Loucy (cell line): ENCODE measurements around the gene UGT2A3.

ENCODE experiments used
- H2AFZ ChIP-seq: fragments of 200-600 bp; sonication (generic); 2 replicates; pipeline ENCODE4 v1.6.0; 2016; ENCODE audit warnings: antibody characterized with exemption, mild to moderate bottlenecking, low read length, moderate library complexity
- H3F3A ChIP-seq: fragments of 200-600 bp; 2 replicates; pipeline ENCODE4 v1.6.0; 2016; ENCODE audit warnings: antibody characterized with exemption, low read depth, mild to moderate bottlenecking
- H3K27me3 ChIP-seq: fragments of 200-600 bp; sonication (generic); 2 replicates; pipeline ENCODE4 v1.6.1; 2014; ENCODE audit warnings: low read length, mild to moderate bottlenecking; ENCODE audit not compliant: insufficient read depth, poor library complexity, severe bottlenecking
- H3K36me3 ChIP-seq: fragments of 200-600 bp; sonication (generic); 2 replicates; pipeline ENCODE4 v1.6.1; 2016; ENCODE audit warnings: low read length; ENCODE audit not compliant: insufficient read depth
- H3K4me1 ChIP-seq: fragments of 200-600 bp; sonication (generic); 2 replicates; pipeline ENCODE4 v1.5.1; 2014; ENCODE audit warnings: low read length, mild to moderate bottlenecking; ENCODE audit not compliant: insufficient read depth, poor library complexity, severe bottlenecking
- H3K4me2 ChIP-seq: fragments of 200-600 bp; sonication (generic); 2 replicates; pipeline ENCODE4 v1.6.0; 2014; ENCODE audit warnings: antibody characterized with exemption, low read length, low read depth, mild to moderate bottlenecking; ENCODE audit not compliant: poor library complexity, severe bottlenecking
- H3K4me3 ChIP-seq: fragments of 200-600 bp; sonication (generic); 2 replicates; pipeline ENCODE4 v1.5.1; 2014; ENCODE audit warnings: low read length, mild to moderate bottlenecking, mixed read lengths; ENCODE audit not compliant: poor library complexity, severe bottlenecking
- H3K79me2 ChIP-seq: fragments of 200-600 bp; sonication (generic); 2 replicates; pipeline ENCODE4 v1.6.1; 2014; ENCODE audit warnings: low read length; ENCODE audit not compliant: insufficient read depth
- H3K9ac ChIP-seq: fragments of 200-600 bp; sonication (generic); 2 replicates; pipeline ENCODE4 v1.6.0; 2014; ENCODE audit warnings: mild to moderate bottlenecking, low read depth, low read length, moderate library complexity; ENCODE audit not compliant: poor library complexity, severe bottlenecking
- H3K9me2 ChIP-seq: fragments of 200-600 bp; sonication (generic); replicated peaks from 2 replicates; pipeline ENCODE4 v1.6.1; 2016; ENCODE audit warnings: low read depth, low read length, mixed read lengths
- H3K9me3 ChIP-seq: fragments of 200-600 bp; sonication (generic); 2 replicates; pipeline ENCODE4 v1.6.1; 2014; ENCODE audit warnings: mild to moderate bottlenecking, antibody characterized with exemption, low read length, low read depth; ENCODE audit not compliant: insufficient read depth
- H4K20me1 ChIP-seq: fragments of 200-600 bp; sonication (generic); 2 replicates; pipeline ENCODE4 v1.6.0; 2014; ENCODE audit warnings: antibody characterized with exemption, low read length, mild to moderate bottlenecking; ENCODE audit not compliant: insufficient read depth, poor library complexity, severe bottlenecking
- CTCF ChIP-seq: fragments of 200-600 bp; sonication (generic); conservative IDR thresholded peaks from 2 replicates; pipeline ENCODE4 v1.5.1; 2014; ENCODE audit warnings: mild to moderate bottlenecking, antibody characterized with exemption, low read length
- EZH2phosphoT487 ChIP-seq: fragments of 200-600 bp; IDR thresholded peaks from 2 replicates; pipeline ENCODE4 v1.6.1; 2018; ENCODE audit warnings: antibody characterized with exemption, mild to moderate bottlenecking, moderate library complexity, borderline replicate concordance

The UGT2A3 gene

GRCh38 chr4:68950033-68950432 is 1.6 kb downstream of the UGT2A3 start:
- Histone ChIP-seq H3K27me3 (no peaks in the 10 kb centered on the region), H3K4me2 (no peak overlapping the region), H3K36me3 (no peaks in the 10 kb centered on the region), H3K4me3 (no peak overlapping the region), H3K9ac (no peak overlapping the region), H3F3A (no peaks in the 10 kb centered on the region), H3K79me2 (no peaks in the 10 kb centered on the region), H4K20me1 (no peaks in the 10 kb centered on the region), H3K9me3 (no peaks in the 10 kb centered on the region), H3K9me2 (no peaks in the 10 kb centered on the region), H2AFZ (no peak overlapping the region), H3K4me1 (no peaks in the 10 kb centered on the region)
- TF ChIP-seq EZH2phosphoT487 (no peak), CTCF (no peak)

GRCh38 chr4:68948985-68949384 is 2.6 kb downstream of the UGT2A3 start:
- no peak for TF ChIP-seq EZH2phosphoT487
- no peak for TF ChIP-seq CTCF
- no peaks in the 10 kb centered on the region for H3K79me2 ChIP-seq
- H3K4me1 ChIP-seq: no peaks in the 10 kb centered on the region
- H3K9me2 ChIP-seq: no peaks in the 10 kb centered on the region
- H3F3A ChIP-seq: no peaks in the 10 kb centered on the region
- no peak overlapping the region for H3K4me2 ChIP-seq
- no peak overlapping the region for H2AFZ ChIP-seq
- no peaks in the 10 kb centered on the region for H3K36me3 ChIP-seq
- no peak overlapping the region for H3K9ac ChIP-seq
- no peaks in the 10 kb centered on the region for H3K27me3 ChIP-seq
- no peak overlapping the region for H3K4me3 ChIP-seq
- no peaks in the 10 kb centered on the region for H4K20me1 ChIP-seq
- H3K9me3 ChIP-seq: no peaks in the 10 kb centered on the region

- H3K27me3 ChIP-seq: no peaks in the 10 kb centered on the region
- no peaks in the 10 kb centered on the region for H3K9me2 ChIP-seq
- no peak for TF ChIP-seq CTCF
- TF ChIP-seq EZH2phosphoT487: no peak
- no peak overlapping the region for H3K4me3 ChIP-seq
- H2AFZ ChIP-seq: no peak overlapping the region
- no peak overlapping the region for H3K9ac ChIP-seq
- H3K36me3 ChIP-seq: no peaks in the 10 kb centered on the region
- H3K9me3 ChIP-seq: no peaks in the 10 kb centered on the region
- H3K4me2 ChIP-seq: no peak overlapping the region
- H3K79me2 ChIP-seq: no peaks in the 10 kb centered on the region
- H4K20me1 ChIP-seq: no peaks in the 10 kb centered on the region
- no peaks in the 10 kb centered on the region for H3F3A ChIP-seq
- no peaks in the 10 kb centered on the region for H3K4me1 ChIP-seq
These were observed 3.4 kb downstream of the UGT2A3 start for GRCh38 chr4:68948044-68948743.
